Sigmoid colon (tissue), 7 donors: ENCODE measurements around the gene PRDM12. TPM values are rescaled to one million over a fixed set of nuclear protein-coding genes. Genes with fewer than 3 reads are reported as not detected.

Experiments
- DNase-seq: peaks from one replicate; pipeline ENCODE4 v3.0.0-alpha.2; 2019
- H3K27ac ChIP-seq, 4 donors: fragments of 200-600 bp; sonication (generic); one replicate each; pipeline ENCODE4 v1.5.1; 2016 to 2019; ENCODE audit warnings: mild to moderate bottlenecking in 1 of 4
- H3K27me3 ChIP-seq, 3 donors: fragments of 200-600 bp; sonication (generic); one replicate each; pipeline ENCODE4 v1.5.1; 2019; ENCODE audit warnings: mild to moderate bottlenecking in 1 of 3
- H3K36me3 ChIP-seq, 4 donors: fragments of 200-600 bp; sonication (generic); one replicate each; pipeline ENCODE4 v1.5.1; 2016 to 2019
- H3K4me1 ChIP-seq, 4 donors: fragments of 200-600 bp; sonication (generic); one replicate each; pipeline ENCODE4 v1.5.1; 2017 to 2019
- H3K4me3 ChIP-seq, 4 donors: fragments of 200-600 bp; sonication (generic); one replicate each; pipeline ENCODE4 v1.5.1; 2017 to 2019; ENCODE audit warnings: mild to moderate bottlenecking in 2 of 4, moderate library complexity in 1 of 4
- H3K9me3 ChIP-seq, 4 donors: fragments of 200-600 bp in 3 of 4; sonication (generic) in 3 of 4; one replicate each; pipeline versions ENCODE4 v1.5.1 to v1.6.1; 2013 to 2019
- EP300 ChIP-seq, 4 donors: sonication (generic); formaldehyde crosslinking; IDR thresholded peaks; one replicate each; pipeline ENCODE4 v1.6.1; 2017; ENCODE audit warnings: antibody characterized with exemption in 4 of 4
- POLR2A ChIP-seq, 2 donors: fragments of 450-650 bp; IDR thresholded peaks; one replicate each; pipeline ENCODE4 v1.6.1; 2016; ENCODE audit warnings: antibody characterized with exemption in 2 of 2, mild to moderate bottlenecking in 2 of 2, moderate library complexity in 2 of 2
- POLR2AphosphoS5 ChIP-seq, 4 donors: sonication (generic); formaldehyde crosslinking; IDR thresholded peaks; one replicate each; pipeline ENCODE4 v1.6.1; 2017; ENCODE audit warnings: antibody characterized with exemption in 4 of 4
- WGBS, 2 donors: extraction: QIAGEN DNeasy Blood & Tissue Kit; methylation state at CpG; one replicate each; pipeline ENCODE4 v1.1.7; 2013; 5-methylcytosine and 5-hydroxymethylcytosine counted together
- intact Hi-C: fragments of 100-400 bp; cut with DNase I; formaldehyde crosslinking; loops from one replicate; pipeline ENCODE4 v1.15.1; 2023
- polyA plus RNA-seq, 3 donors: library from polyadenylated mRNA; stranded (reverse); fragments of 200-250 nt; gene quantifications; one replicate each; pipeline ENCODE4 v1.2.3, GENCODE V29; 2013
- total RNA-seq, 4 donors: library from RNA; depleted of rRNA; stranded (reverse); fragments of >200 nt; gene quantifications; one replicate each; pipeline ENCODE4 v1.1.0, GENCODE V29; 2016
- TF ChIP-seq, protein P1 (sequence below), 4 experiments: fragments of 450-650 bp in 3 of 4; fragments of 200-600 bp in 1 of 4; IDR thresholded peaks; one replicate each; pipeline ENCODE4 v1.5.1; 2016 to 2019; ENCODE audit warnings: antibody characterized with exemption in 4 of 4, mild to moderate bottlenecking in 3 of 4, moderate library complexity in 2 of 4
- donor health status: healthy with polysubstance abuse.
- donor health status: Bipolar disorder and iron deficiency.
- donor health status: healthy.

The PRDM12 gene
- total and polyA plus RNA-seq, 7 donors: not detected

DNA sequence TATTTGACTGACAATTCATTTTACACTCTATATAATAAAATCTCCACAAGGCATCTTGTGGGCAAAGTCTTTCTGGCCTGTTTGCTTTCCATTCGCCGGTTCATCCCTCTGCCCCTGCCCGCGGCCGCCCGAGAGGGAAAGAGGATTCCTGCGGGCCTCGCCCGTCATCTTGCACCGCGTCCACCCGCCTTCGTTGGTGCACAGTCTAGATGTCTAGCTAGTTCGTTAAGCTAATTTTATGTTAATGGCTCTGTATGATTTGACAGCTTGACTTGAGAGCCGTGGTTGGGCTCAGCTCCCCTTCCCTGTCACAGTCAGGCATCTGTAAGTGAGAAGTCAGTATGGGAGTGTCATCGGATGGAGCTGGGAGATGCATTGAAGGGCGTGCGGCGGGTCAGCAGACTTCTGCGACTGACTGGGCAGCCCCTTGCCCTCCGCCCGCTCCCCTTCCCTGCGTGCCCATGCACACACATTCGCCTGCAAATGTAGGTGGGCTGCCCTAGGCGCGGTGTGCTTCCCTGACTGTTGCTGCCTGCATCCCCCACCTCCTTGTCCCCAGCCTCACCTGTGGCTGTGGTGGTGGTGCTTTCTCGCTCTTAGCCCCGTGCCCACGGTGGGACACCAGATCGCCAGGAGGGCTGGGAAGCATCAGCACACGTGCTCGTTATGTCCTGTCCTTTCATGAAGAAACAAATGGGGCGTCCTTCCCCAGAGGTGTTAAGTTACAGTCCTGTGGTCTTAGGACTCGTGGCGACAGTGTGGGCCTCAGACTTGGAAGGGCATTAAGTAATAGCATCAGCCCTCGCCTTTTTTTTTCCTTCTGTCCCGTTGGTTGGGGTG, 25.9 kb upstream of the PRDM12 start:
- intact Hi-C loops: no loop called here
- DNase-seq: no peak
- no peaks in the 10 kb centered on the region for H3K4me1 ChIP-seq
- H3K36me3 ChIP-seq: peaks cover 23 to 51% (median 31%) of the 10 kb centered on the region in 4 donors
- WGBS, 2 donors: 65 to 83% methylated on average over 37 of the region's 37 CpGs
- no peak overlapping the region for H3K27ac ChIP-seq
- TF ChIP-seq POLR2A (IDR thresholded peaks at IDR 0.05) (no peak), EP300 (IDR thresholded peaks at IDR 0.05) (no peak), POLR2AphosphoS5 (IDR thresholded peaks at IDR 0.05) (no peak)
- TF ChIP-seq, protein P1, sequence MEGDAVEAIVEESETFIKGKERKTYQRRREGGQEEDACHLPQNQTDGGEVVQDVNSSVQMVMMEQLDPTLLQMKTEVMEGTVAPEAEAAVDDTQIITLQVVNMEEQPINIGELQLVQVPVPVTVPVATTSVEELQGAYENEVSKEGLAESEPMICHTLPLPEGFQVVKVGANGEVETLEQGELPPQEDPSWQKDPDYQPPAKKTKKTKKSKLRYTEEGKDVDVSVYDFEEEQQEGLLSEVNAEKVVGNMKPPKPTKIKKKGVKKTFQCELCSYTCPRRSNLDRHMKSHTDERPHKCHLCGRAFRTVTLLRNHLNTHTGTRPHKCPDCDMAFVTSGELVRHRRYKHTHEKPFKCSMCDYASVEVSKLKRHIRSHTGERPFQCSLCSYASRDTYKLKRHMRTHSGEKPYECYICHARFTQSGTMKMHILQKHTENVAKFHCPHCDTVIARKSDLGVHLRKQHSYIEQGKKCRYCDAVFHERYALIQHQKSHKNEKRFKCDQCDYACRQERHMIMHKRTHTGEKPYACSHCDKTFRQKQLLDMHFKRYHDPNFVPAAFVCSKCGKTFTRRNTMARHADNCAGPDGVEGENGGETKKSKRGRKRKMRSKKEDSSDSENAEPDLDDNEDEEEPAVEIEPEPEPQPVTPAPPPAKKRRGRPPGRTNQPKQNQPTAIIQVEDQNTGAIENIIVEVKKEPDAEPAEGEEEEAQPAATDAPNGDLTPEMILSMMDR (IDR thresholded peaks at IDR 0.05): no peak
- no peaks in the 10 kb centered on the region for H3K27me3 ChIP-seq
- no peak overlapping the region for H3K4me3 ChIP-seq
- no peaks in the 10 kb centered on the region for H3K9me3 ChIP-seq

DNA sequence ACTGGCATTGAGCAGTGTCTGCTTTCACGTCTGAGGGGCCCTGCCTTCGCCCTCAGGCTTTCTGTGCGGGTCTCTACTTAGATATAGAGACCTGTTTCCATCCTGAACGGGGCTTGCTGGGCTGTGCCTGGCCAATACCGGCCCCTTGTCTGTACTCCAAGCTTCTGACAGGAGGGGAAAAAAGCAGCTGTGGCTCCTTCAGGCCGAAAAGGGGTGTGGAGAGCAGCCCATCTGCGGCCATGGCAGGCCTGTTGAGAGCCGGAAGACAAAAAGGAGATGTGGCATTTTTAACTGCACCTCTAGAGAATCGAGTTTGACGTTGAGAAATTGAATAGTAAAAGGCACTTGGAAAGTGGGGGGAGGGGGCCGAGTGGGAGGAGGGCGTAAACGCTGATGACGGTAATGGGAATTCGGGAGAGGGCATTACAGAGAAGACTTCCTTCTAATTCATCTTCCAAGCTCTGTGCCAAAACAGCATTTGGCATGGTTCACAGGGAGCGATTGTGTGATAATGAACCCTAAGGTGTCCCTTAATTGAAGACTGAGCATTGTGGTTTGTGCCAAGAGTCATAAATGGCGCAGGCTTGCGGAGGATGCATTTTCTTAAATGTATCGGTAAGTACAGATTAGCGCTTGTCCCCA, 25.1 kb upstream of the PRDM12 start:
- intact Hi-C loops: no loop called here
- 82 to 89% methylated on average over 20 of the region's 20 CpGs for WGBS, 2 donors
- H3K36me3 ChIP-seq: peaks cover 21 to 43% (median 26%) of the 10 kb centered on the region in 4 donors
- H3K27ac ChIP-seq: no peak overlapping the region
- no peak overlapping the region for H3K4me3 ChIP-seq
- H3K4me1 ChIP-seq: no peaks in the 10 kb centered on the region
- no peak for DNase-seq
- H3K27me3 ChIP-seq: no peaks in the 10 kb centered on the region
- TF ChIP-seq EP300 (IDR thresholded peaks at IDR 0.05) (no peak), POLR2A (IDR thresholded peaks at IDR 0.05) (no peak), POLR2AphosphoS5 (IDR thresholded peaks at IDR 0.05) (no peak)
- TF ChIP-seq, protein P1 (IDR thresholded peaks at IDR 0.05): no peak
- H3K9me3 ChIP-seq: no peaks in the 10 kb centered on the region

DNA sequence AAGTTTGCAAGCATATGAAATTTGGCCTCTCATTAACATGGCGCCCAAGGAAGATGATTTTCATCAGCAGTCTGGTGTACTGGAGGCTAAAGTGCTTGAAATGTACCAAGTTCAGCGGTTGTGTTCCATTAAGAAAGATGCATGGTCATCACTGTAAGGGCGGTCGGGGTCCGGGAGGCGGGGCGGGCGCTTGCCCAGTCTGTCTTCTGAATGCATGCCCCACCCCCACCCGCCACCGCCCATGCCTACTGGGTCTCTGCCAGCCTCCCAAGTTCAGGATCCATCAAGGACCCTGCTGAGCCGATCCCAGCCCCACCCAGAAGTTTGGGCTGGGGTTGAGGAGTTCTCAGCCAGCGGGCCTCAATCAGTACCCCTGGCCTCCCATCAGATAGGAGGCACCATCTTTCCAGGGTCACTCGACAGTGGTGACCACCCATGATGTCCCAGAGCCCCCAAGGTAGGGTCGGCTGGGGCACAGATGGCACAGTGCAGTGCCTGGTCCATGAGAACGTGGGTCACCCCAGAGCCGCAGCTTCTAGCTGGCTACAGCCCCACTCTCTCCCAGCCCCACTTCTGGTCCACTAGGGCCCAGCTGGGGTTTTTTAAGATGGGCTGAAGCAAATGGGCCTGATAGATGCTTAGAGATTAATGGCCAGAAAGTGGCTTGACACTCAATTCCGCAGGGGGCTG, 24.4 kb upstream of the PRDM12 start:
- Histone ChIP-seq H3K4me3 (no peak overlapping the region), H3K36me3 (peaks cover 13 to 35% (median 20%) of the 10 kb centered on the region in 4 donors), H3K27ac (no peak overlapping the region), H3K9me3 (no peaks in the 10 kb centered on the region), H3K4me1 (no peaks in the 10 kb centered on the region), H3K27me3 (no peaks in the 10 kb centered on the region)
- 96% methylated on average over 17 of the region's 17 CpGs for WGBS, 2 donors
- no peak for TF ChIP-seq POLR2AphosphoS5 (IDR thresholded peaks at IDR 0.05)
- no peak for TF ChIP-seq POLR2A (IDR thresholded peaks at IDR 0.05)
- TF ChIP-seq, protein P1 (IDR thresholded peaks at IDR 0.05): no peak
- TF ChIP-seq EP300 (IDR thresholded peaks at IDR 0.05): no peak
- DNase-seq: peak; percentile 37
- intact Hi-C loops: no loop called here

DNA sequence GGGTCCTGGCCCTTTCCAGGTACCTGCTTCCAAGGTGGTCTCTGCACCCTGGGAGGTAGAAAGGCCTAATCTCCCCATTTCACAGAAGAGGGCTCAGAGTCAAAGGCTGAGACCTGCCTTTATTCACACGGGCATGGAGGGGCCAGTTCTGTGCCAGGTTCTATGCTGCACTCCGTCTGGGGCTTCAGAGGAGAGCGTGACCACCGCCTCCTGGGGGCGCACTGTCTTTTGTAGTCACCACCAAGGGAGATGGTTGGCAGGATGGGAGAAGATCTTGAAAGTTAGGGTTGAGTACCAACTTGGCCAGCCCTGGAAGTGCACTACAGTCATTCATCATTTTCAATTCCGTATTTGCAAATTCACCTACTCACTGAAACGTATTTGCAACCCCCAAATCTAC, 23.7 kb upstream of the PRDM12 start:
- 83 to 84% methylated on average over 7 of the region's 7 CpGs for WGBS, 2 donors
- no peak for TF ChIP-seq EP300 (IDR thresholded peaks at IDR 0.05)
- TF ChIP-seq POLR2AphosphoS5 (IDR thresholded peaks at IDR 0.05): no peak
- TF ChIP-seq POLR2A (IDR thresholded peaks at IDR 0.05): no peak
- TF ChIP-seq, protein P1 (IDR thresholded peaks at IDR 0.05): no peak

More for the DNA sequence above, 23.7 kb upstream of the PRDM12 start:
- peaks cover 11 to 29% (median 15%) of the 10 kb centered on the region in 4 donors for H3K36me3 ChIP-seq
- intact Hi-C loops: no loop called here
- H3K27ac ChIP-seq: no peak overlapping the region
- no peak overlapping the region for H3K4me3 ChIP-seq
- H3K9me3 ChIP-seq: no peaks in the 10 kb centered on the region
- H3K27me3 ChIP-seq: no peaks in the 10 kb centered on the region
- no peaks in the 10 kb centered on the region for H3K4me1 ChIP-seq
- DNase-seq: no peak
